PC-3 (cell line): ENCODE data around the gene GEN1.

Experiments
- CTCF ChIP-seq: fragments of 300-600 bp; sonication (generic); conservative IDR thresholded peaks from 2 replicates; pipeline ENCODE4 v1.5.1; 2017; ENCODE audit warnings: antibody characterized with exemption, low read depth, mild to moderate bottlenecking, low read length
- EZH2 ChIP-seq: fragments of 300-600 bp; sonication (generic); IDR thresholded peaks from one replicate; pipeline ENCODE4 v1.6.1; 2017; ENCODE audit warnings: antibody characterized with exemption, mild to moderate bottlenecking, low read length; ENCODE audit not compliant: unreplicated experiment
- EZH2phosphoT487 ChIP-seq: fragments of 300-600 bp; sonication (generic); IDR thresholded peaks from 2 replicates; pipeline ENCODE4 v1.6.1; 2018; ENCODE audit warnings: mild to moderate bottlenecking, antibody characterized with exemption, low read length, borderline replicate concordance

GRCh38 chr2:17749753-17750438 lies 4.0 kb upstream of the GEN1 start:
- TF ChIP-seq CTCF (no peak), EZH2 (no peak), EZH2phosphoT487 (no peak)
